IPS-NIHi11 (cell line): ENCODE results near the gene RBM18.

ENCODE experiments used
- DNase-seq: peaks from one replicate; pipeline ENCODE4 v3.0.0; 2012; ENCODE audit warnings: mixed read lengths, low spot score

Gene RBM18

DNA sequence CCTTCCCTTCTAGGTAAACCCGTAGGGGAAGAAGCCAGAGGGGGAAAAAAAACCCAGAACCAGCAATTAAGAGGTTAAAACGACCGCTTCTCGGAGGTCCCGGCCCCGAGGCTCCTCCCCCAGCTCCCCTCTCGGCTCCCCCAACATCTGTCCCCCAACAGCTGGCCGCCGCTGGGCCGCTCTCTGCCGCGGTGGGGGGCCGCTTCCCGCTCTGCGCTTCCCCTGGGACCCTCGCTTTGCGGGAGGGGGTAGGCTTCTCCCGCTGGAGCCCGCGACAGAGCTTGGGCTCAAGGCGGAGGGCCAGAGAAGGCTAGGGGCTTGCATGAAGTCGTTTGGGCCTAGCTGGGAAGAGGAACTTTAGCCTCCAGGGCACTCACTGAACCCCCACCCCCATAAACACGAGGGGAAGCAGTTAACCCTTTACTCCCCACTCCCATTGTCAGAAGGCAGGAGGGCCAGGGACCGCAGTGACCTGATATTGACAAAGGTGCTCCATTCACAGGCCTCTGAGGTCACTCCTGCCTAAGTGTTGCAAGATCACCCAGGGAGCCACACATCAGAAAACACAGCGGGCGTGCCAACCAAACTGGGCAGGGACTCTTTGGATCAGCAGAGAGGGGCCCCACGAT, 43.3 kb downstream of the RBM18 start:
- DNase-seq = peak; percentile 69

DNA sequence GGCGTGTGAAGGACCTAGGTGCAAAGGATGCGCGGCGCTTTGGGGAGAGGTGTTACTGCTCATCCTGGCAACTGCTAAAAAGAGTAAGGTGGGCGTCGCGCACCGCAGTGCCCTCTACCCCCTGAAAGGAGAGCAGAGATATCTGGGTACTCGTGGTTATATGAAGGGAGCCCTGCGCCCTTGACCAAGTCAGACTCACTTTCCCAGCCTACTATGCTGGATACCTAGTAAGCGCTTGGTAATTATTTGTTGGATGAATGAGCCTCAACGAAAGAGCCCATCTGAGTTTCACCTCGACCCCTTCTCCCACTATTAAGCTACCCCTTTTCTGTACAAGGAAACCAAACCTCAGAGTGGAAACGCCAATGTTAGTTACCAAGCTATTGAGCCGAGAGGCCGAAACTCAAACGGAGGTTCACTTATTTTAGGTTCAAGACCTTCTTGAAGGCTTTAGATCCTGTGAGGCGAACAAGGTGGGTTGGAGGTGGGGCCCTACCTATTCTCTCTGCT, 43.9 kb downstream of the RBM18 start:
- DNase-seq = no peak

DNA sequence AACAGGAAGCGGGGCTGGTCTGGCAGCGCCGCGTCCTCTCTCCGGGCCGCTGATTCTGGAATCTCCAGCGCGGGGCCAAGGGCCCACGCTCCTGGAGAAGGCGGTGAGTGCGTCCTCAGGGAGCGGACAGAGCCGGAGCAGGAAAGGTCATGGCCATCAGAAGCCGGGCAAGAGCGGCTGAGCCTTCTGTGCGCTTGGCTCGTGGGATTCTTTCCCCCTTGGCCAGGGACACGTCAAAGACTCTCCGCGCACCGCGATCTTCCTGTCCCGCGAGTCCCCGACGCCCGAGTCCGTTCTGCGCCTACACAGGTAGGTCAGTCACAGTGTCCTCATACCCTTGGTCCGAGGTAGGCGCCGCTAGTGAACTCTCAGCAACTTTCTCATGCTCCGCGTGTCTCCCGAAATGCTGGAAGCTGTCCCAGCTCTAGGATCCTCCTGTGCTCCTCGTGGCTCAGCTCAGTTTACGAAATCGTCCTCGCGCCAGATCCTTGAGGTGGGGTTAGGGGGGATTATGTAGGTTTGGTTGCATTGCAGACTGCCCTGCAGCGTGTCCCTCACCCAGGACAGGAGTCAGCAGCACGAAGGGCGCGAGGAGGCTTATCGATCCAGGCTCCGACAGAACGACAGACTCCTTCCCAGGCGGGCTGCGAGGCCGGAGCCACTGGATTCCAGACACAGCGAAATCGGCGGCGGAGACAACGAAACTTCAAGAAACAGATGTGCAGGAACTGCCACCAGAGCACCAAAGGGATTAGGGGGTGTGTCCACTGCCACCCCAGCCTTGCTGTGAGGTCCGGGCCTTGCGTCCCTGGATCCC, 44.6 kb downstream of the RBM18 start:
- DNase-seq = no peak

DNA sequence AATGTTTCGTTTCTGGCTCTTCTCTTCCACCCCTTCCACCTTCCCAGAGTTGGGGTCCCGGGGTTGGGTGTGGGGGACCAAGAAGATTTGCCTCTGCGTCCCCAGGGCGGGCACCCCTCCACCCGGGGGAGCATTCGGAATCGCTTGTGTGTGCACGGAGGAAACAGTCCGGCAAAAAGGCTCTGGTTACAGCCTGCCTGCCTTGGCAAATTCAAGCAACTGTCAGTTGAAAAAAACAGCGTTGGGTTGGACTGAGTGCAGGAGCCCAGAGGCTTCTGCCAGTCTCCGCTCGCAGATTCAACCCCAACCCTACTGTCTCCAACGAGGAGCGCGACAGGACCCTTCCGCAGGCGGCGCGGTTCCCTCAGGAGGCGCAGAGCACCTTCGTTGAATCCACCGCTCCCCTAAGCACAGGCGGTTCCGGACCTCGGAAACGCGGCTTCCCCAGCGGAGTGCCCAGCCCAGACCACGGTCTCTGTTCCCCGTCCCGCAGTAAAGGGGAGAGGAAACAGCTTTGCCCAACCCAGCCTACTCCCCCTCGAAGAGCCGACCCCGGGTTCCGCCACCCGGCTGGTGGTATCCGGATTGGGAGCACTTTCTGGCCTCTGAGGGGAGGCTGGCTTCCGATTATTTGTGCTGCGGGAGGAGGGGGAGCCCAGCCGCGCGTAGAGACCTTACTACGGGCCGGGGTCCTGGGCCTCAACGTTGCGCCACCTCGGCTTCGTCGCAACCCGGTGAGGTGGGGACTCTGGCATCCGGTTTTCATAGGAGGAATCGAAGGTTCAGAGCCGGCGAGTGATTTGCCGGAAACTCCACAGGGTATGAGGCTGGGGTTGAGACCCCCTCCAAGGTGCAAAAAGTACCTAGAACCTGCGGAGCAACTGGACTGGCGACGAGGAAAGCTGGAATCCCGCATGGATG, 45.4 kb downstream of the RBM18 start:
- no peak for DNase-seq

DNA sequence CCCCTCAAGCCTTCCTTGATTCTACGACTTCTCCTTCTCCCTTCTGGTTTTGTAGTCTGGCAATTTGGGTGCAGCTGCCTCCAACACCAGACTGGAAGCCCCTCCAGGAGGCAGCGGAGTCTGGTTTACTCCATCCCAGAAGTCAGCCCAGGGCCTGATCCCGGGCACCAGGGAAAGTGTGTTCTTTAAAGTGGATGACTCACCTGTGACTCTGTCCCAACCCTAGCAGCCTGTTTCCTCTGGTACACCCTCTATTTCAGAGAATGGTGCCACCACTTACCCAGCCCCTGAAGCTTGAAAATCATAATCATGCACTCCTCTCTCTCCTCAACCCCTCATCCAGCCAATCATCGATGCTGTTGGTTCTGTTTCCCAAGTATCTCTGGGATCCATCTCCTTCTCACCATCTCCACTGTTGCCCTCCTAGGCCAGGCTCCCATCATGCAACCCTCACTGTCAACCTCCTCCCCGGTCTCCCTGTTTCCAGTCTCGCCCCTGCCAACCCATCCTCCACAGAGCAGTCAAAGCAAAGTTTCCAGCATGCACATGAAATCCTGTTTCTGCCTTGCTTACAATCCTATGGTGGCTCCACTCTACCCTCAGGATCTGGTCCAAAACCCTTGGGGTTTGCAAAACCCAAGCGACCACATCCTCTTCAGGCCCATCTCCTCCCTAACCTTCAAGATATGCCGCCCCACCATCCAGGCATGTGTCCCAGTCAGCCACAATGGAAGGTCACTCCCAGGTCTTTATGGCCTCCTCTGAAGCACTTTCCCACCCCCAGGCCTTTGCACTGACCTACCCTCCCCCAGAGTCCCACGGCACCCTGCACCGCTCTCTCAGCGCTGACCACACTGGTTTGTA, 46.3 kb downstream of the RBM18 start:
- DNase-seq = no peak

DNA sequence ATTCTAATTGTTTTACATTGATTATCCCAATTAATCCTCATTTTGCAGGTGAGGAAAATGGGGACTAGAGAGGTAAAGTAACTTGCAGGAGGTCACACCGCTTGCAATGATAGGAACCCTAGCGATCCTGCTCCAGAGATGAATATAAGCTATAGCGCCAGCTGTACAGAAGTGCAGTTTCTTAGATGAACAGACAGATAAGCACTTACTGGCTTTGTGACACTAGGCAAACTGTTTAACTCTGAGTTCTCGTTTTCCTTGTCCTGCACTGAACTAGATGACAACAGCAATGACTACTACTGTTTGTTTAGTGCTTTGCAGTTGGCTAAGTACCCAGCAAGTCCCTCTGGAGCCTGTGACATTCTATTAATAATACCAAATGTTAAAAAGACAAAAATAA, 47.0 kb downstream of the RBM18 start:
- no peak for DNase-seq

DNA sequence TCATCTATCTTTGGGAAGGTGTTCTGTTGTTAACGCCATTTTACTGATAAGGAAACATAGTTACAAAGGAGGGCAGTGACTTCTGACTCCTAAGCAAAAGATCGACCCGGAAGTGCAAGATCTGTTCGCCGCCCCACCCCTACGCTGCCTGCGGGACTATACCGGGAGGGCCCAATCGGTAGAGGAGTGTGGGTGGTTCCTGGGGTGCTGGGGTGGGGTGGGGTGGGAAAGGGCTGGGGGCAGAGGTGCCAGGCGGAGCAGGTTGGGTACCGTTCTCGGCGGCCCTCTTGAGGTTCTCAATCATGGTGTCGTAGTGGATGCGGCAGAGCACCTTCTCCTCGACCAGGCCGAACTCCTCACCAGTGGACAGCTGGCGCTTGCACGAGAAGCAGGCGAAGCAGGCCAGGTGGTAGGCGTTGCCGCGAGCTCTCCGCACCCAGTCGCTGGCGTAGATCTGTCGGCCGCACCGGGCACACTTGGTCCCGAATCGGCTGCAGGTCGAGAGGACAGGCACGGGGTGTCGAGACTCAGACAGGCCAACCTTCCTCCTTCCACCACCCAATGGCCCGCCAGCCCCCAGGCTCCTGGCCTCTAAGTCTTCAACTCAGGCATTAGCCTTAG, 47.7 kb downstream of the RBM18 start:
- no peak for DNase-seq

DNA sequence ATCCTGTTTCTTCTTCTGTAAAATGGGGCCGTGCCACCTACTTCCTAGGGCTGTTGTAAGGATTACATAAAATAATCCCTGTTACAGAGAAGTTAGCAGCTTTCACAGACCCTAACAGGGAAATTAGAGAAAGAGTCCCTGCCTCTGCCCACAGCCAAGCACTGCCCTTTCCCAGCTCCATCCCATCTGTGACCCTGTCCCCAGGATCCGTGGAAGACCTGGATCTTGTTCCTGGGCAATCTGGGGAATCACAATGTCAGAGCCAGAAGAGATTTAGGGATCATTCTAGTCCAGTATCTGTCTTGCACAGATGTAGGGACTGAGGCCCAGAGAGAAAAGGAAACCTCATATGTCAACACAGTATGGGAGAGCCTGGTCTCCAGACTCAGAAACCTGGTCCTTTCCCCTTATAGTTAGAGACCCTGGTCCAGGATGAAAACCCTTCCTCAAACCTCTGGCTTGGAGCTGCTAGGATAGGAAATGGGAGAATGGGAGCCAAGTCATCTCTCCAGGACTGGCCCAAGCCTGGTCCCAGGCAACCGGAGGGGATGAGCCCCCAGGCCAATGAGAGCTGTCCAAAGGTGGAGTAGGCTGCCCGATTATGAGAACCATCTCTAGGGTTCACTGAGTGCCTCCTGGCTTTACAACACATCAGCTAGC, 48.4 kb downstream of the RBM18 start:
- no peak for DNase-seq

DNA sequence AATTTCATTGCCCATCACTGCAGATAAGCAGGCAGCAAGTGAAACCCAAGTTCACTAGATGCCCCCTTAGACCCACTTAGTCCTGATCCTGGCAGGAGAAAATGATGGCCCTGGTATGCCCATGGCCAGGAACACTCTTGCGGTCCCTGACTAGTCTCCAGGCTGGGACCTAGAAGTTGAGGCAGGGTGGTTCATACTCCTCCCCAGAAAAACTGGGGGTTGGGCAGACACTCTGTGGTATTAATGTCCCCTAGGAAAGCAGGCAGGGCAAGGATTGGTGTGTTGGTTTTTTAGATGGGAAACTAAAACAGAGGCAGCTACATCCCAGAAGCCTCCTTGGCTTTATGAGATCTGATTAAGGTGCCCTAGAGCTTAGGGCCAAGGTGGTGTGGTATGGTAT, 49.0 kb downstream of the RBM18 start:
- no peak for DNase-seq

DNA sequence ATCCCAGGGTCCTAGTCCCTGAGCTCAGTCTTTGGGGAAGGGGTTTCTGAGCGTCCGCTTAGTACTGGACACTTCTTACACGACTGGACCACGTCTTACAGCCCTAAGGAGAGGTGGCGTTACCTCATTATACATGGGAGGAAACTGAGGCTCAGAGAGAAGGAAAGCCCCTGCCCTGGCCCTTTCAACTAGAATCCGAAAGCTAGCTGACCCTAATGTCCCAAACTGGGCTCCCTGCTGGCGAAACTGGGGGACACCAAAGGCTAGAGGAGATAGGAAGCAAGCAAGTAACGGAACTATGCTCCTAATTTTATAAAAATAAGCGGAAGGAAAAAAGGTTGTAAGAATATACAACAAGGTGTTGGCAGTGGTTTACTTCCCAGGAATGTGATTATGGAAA, 50.1 kb downstream of the RBM18 start:
- DNase-seq = no peak

DNA sequence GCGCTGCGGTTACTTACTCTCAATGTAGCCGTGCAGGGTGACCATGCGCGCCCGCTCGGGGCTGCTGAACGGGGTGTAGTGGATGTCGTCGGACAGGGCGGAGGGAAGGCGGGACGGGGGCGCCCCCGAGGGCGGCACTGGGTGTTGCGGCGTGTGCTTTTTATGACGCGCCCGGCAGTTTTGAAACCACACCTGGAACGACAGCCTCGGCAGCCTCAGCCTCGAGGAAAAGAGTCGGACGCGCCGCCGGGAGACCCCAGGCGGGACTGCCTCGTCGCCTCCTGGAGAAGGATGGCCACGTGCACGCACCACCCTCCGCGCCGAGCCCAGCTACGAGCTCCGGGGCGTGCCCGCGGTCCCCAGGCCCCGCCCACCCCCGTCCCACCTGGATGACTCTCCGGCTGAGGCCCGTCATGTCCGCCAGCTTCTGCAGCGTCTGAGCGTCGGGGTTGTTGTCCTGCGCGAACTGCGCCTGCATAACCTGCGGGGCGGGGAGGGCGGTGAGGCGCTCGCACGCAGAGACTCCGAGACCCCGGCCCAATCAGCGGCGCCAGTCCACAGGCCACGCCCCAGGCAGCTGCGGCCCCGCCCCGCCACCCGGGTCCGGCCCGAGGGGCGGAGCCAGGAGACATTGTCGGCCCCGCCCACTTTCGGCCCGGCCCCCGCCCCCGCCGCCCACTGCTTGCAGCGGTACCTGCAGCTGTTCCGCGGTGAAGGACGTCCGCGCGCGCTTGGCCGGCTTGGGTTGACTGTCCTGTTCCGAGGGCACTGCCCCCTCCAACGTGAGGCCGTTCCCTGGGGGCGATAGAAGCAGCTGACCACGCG, 50.8 kb downstream of the RBM18 start:
- peak; percentile 99 for DNase-seq

DNA sequence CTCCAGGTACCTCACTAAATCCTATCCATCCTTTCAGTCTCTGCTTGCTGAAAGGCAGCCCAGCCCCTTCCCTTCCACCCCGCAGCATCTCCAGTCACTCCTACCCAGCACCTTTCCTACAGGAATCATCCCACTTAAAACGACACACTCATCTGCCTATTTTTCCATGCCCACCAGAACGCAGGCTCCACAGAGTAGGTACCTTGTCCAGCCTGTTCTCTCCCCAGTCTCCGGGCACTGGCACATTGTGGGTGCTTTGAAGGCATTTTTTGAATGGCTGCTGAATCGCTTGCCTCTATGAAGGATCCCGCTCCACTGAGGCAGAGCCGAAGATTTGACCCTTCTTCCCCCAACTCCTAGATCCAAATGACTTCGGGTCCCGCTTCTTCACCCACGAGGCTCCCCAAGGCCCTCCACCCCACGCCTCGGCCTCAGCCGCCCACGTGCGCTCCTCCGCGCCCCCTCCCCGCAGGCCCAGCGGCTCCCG, 51.5 kb downstream of the RBM18 start:
- DNase-seq = no peak

DNA sequence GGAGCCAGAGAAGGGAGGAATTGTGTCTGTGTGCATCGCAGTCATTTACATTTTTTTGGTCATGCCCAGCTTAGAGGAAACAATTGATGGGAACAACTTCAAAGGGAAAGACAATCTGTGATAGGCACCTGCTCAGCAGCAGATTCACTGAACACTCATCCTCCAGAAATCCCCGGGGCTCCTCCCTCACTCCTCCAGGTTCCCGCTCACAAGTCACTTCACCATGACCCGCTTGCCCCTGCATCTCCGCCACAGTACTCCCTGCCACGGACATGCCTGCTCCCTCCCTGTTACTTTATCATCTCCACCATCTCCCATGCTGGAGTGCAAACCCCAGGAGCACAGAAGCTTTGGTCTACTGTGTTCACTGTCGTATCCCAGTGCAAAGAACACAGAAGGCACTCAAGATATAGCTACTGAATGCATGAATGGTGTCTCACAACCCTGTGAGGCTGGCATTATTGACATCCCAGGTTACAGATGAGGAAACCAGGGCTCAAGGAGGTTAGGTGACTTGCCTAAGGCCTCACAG, 52.1 kb downstream of the RBM18 start:
- no peak for DNase-seq

DNA sequence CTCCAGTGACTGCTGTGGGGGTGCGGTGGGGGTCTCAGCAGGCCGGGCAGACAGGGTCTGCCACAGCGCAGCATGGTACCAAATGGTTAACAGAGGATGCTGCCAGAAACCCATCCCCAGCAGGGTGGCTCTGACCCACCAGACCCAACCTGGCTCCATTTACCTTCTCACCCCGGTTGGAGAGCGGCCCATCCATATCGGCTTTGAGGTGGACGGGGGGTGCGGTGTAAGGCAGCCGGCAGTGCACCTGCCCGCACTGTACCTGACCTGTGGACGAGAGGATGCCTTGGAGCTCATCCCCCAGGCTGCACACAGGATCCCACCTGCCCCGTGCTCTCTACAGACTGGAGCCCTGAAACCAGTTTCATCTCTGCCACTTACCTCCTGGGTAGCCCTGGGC, 55.2 kb downstream of the RBM18 start:
- no peak for DNase-seq

DNA sequence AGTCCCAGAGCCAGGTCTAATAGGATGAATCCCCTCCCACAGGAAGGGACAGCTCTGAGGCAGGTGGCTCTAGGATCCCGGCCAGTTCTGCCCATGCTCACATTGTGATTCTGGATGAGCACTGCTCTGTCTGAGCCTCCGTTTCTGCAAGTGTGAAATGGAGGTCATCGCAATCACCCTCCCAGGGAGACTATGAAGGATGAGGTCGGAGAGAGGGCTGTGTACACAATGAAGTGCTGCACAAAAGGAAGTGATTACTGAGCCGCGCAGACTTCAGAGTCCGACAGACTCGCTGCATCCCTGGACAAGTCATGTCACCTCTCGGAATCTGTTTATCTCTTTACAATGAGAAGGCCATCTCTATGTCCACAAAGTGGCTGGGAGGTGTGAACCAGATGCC, 57.5 kb downstream of the RBM18 start:
- no peak for DNase-seq

DNA sequence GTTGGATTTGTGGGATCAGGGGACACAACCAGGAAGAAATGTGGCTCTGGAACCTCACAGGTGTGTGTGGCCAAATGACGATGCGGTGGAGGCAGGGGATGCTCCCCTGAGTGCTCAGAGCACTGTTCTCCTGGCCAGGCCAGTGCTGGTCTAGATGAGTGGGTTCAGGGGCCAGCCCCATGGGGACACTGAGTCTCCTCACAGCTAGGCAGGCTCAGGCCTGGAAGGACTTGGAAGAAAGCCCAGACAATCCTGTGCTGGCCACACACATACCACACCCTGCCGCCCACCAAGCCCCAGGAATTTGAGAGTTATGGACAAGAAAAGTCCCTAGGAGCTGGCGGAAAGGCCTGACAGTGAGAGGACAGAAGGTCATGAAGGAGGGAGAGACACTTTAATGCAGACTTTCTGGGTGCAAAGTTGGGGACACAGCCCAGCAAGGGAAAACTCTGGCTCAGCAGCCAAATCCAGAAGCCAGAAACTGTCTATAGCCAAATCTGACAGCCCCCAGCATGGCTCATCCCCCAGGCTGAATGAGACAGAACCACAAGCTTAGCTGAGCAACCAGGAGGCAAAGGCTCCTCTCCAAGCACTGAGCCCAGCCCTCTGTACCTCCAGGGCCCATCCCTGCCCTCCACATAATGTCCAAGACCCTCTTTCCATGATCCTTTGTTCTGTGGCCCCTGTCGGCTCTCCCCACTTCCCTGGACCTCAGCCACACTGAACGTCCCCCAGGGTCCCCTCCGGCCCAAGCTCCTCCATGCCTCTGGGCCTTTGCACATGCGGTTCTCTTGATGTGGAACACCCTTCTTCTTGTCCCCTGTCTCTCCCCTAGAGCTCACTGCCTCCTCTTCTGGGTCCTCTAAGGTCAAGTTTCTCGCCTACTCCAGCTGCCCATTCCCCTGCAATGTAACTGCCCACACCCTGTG, 58.3 kb downstream of the RBM18 start:
- DNase-seq = no peak

DNA sequence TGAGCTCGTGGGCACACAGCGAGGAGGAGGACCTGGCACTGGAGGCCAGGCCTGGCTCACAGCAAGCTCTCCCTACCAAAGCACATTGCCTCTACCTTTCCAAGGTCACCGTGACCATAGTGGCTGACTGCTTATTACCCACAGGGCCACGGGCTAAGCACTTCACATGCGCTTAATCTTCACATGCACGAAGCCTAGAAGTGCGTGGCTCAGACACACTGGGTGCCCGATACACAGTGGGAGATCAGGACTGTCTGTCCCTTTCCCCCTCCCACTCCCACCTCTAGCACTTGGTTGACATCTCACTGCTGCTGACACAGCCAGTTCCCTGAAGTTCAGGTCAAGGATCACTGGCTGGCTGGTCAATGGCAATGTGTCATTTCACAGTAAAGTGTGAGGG, 59.5 kb downstream of the RBM18 start:
- no peak for DNase-seq

DNA sequence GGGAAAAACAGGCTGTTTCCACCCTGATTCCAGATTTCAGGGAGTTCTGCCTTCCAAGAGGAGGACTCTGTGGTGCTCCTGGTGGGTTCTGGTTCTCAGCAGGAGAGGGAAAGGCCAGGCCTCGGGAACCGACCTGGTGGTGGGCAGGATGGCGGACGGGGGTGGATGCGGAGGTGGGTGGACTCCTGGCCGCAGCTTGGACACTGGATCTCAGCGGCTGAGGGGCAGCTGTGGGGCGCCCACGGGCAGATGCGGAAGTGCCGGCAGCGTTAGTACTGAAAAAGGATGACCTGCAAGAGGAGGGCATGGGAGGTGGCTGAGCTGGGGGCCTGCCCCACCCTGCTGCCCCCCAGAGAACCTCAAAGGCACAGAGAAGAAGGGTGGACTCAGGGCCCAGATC, 60.1 kb downstream of the RBM18 start:
- DNase-seq = no peak
